GM18507 (cell line): Measurements from ENCODE around the gene CSMD2.

Source experiments
- DNase-seq: peaks from one replicate; pipeline ENCODE4 v3.0.0; 2011; ENCODE audit warnings: low read depth; ENCODE audit not compliant: insufficient read length; ENCODE audit errors: extremely low spot score
- FAIRE-seq: peaks from 2 replicates; lab custom pipeline; 2011; peaks lifted over from hg19 to GRCh38; lab: Jason Lieb, UNC

The CSMD2 gene

DNA sequence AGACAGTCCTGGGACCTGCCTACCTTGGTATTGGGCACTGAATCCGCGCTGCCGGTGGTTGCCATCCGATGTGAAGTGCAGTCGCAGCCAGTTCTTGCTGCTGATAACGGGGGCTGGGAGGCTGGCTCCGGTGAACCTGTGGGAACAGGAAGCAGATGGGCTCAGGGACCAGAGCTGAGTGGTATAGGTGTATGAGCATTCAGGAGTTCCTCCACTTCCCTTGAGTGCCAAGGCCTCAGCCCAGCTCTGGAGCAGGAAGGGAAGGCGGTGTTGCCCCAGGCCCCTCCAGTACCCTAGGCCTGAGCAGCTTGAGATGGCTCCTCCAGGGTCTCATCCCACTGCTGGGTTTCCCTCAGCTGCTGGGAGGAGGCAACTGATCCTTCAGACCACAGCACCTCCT is 318.2 kb downstream of the CSMD2 start:
- DNase-seq (no peak), FAIRE-seq (no peak)

DNA sequence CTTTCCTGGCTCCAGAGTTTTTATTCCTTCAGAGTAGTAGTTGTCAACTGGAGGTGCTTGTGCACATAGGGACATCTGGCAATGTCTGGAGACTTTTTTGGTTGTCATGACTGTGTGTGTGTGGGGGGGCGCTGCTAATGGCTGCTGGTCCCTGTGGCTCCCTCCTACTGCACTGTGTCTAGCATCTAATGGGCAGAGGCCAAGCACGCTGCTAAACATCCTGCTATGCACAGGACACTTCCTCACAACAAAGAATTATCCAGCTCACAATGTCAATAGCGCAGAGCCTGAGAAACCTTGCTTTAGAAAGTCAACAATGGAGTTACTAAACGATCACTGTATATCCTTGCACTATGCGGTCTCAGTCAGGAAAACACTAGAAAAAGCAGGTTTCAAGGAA is 320.9 kb downstream of the CSMD2 start:
- FAIRE-seq = no peak

DNA sequence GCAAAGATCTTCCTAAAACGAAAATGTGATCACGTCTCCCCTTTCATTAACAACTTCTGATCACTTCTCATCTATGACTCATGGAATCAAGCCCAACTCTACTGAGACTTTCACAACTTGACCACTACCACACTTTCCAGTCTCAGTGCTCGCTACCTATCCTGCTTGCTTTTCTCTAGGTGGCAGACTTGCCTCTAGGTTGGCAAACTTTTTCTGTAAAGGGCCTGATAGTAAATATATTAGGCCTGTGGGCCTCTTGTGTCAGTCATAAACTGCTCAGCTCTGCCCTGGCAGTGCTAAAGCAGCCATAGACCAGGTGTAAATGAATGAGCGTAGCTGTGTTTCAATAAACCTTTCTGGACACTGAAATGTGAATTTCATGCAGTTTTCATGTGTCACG is 322.7 kb downstream of the CSMD2 start:
- no peak for DNase-seq
- no peak for FAIRE-seq

More for the DNA sequence above, 320.9 kb downstream of the CSMD2 start:
- no peak for DNase-seq

DNA sequence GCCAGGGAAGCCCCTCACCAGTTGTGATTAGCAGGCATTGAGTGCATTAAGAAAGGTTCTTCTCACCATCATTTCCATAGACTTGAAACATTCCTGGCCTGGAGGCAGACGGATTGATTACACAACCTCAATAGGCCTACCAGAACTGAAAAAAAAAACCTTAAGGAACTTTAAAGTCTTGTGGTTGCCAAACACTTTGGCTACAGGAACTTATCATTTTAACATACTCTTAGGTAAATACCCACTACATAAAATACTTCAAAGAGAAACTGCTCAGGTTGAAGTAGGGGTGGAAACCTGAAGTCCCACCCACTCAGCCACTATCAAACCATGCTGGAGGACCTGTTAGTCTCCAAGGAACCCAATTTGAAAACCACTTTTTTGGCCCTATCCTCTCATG is 323.5 kb downstream of the CSMD2 start:
- DNase-seq (no peak), FAIRE-seq (no peak)

DNA sequence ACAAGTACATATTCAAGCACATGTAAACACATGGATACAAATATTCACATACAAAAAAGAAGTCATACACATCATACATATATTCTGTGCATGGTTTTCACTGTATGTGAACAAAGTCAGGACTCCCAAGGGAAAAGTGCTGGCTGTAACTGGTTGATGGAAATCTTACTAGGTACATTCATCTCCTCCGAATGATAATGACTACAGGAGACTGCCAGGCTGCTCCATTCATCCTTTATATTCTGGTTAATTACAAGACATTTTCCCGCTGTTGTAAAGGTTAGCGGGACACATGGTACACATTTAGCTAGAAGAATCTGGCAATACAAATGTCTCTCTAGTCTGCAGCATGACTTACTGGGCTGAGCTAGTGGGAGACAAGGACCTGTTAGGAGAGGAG is 327.4 kb downstream of the CSMD2 start:
- FAIRE-seq = no peak
- no peak for DNase-seq

DNA sequence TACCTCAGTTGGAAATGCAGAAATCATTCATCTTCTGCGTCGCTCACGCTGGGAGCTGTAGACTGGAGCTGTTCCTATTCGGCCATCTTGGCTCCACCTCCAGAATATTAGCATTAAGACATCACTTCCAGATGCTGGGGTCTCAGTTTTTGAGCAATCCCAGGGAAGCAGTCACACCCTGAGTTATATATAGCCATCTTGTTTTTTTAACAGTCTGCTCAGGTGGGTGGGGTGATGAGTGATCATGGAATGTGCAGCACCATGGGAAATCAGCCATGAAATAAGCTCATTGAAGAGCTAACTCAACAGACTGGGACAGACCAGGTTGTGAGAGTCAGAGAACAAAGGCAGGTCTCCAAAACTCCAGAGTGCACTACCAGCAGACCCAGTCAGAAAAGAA is 328.1 kb downstream of the CSMD2 start:
- FAIRE-seq = no peak
- DNase-seq = no peak

DNA sequence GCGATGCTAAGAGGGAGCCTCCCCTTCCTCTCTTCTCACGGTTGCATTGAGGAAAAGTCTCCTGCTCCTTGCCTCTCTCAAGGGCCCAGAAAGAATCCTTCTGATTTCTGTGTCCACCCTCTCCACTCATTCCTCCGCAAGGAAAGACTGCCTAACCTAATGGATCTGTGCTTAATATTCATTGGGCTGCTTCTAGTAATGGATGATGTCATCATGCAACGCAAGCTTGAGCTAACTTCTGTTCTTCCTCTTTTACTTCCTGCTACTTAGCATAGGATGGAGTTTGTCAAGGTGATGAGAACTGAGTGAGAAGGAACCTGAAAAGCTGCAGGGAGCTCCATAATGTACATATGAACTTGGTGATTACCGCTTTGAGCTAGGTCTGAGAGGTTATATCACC is 336.4 kb downstream of the CSMD2 start:
- FAIRE-seq = no peak
- DNase-seq = no peak

DNA sequence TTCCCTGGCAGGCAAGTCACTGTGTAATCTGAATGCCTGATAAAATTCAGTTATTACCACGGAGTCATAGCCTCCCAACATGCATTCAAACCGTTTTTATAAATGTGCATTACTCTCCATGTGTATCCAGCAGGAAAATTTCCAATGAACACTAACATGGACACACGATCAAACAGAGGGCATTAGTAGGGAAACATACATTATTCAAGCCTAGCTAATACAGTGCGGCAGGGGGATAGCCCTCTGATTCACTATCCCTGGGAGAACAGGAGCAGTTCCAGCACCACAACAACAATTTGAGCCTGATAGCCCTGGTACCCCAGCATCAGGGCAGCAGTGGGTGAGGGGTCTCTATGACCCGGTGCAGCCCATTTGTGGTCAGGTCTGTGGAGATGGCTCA is 337.0 kb downstream of the CSMD2 start:
- DNase-seq (no peak), FAIRE-seq (no peak)

DNA sequence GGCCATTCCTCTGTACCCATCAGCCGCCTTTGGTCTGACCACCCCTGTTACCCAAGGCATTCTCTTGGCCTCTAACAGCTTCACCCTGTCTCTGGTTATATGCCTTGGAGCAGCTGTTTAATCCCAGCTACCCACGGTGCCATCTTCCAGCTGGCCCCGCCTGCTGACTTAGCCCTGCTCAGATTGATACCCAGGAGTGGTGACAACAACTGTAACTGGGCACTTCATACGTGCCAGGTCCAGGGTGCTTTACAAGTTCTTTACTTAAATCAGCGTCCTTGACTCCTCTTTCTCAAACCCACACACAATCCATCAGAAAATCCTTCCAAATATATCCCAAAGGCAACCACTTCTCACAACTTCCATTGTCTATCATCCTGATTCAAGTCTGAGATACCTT is 338.3 kb downstream of the CSMD2 start:
- FAIRE-seq (no peak), DNase-seq (no peak)

DNA sequence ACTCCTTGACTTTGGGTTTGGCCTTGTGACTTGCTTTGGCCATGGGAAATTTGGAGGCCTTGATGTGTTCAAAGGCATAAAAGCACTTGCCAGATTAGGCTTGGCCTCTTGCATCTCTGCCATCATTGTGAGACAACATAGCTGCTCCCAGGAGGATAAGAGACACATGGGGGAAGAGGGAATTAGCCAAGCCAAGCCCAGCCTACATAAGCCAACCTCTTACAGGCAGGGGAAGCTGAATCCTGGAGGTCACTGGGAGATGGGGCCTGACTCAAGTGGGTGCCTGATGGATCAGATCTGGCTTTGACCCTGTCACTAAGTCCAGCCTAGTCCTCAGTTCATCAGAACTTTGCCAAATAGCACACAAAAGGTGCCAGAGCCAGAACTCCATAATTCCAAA is 338.7 kb downstream of the CSMD2 start:
- FAIRE-seq (no peak), DNase-seq (no peak)

DNA sequence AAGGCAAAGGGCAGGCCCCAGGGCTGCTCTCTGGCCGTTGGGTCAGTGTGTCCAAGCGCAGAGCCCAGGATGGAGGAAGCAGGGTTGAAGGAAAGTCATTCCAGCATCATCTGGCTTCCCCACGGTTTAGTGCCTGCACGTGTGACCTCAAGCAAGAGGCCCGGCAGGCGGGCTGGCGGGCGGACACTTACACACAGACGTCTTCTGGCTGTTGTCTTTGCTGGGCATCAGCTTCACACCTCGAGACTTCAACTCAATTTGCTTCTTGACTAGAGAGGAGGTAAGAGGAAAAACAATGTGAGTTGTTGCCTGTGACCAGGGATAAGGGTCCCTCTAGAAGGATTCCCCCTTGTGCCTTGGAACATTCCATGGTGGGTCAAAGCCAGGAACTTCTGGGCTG is 339.5 kb downstream of the CSMD2 start:
- no peak for DNase-seq
- no peak for FAIRE-seq

DNA sequence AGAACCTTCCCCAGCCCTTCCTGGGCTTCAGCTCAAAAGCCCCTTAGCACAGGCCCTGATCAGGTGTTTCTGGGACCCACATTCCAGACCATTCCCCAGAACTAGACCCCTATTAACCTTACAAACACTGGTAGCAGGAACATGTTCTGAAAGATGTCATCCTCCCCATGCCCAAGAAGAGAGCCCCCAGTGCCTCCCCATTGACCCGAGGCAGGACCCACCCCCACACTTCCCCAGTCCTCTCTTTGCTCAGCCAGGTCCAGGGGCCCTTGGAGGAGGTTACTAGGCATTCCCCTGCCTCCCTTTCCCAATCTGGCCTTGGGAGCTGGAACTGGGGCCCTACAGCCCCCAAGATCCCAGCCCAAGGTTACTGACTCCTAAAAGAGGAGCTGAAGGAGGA is 340.1 kb downstream of the CSMD2 start:
- no peak for FAIRE-seq
- no peak for DNase-seq

DNA sequence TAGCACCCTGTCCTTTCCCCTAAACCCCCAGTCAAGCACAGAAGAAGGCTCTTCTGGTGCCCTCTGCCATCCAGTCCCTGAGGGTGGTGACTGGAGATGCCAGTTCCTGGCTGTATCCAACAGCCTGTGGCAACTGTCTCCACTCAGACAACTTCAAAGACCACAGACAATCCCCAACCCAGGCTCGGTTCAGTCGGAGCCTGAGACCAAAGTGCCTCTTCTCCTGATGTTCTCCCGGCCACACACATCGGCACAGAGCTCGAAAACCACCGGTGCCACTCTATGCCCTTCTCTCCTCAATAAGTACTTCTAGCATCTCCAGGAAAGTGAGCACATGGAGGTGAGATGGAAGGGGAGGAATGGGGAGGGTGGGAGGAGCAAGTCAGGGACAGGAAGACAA is 340.7 kb downstream of the CSMD2 start:
- FAIRE-seq (no peak), DNase-seq (no peak)

DNA sequence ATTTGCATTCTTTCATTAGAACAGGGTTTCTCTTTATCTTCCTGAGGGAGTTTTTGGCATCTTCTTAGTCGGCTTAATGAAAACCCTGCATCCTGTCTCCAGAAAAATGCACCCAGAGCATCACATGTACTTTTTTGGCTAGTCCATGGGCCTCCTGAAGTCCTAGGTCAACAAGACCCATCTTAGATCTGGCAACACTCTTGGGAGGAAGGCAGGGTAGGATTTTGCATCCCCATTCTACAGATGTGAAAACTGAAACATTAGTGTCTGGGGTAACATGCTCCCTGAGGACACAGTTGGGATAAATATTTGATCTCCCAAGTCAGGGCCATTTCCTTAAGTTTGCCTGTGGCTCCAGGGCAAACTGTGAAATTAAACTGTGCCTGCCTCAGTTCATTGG is 341.2 kb downstream of the CSMD2 start:
- DNase-seq (no peak), FAIRE-seq (no peak)

DNA sequence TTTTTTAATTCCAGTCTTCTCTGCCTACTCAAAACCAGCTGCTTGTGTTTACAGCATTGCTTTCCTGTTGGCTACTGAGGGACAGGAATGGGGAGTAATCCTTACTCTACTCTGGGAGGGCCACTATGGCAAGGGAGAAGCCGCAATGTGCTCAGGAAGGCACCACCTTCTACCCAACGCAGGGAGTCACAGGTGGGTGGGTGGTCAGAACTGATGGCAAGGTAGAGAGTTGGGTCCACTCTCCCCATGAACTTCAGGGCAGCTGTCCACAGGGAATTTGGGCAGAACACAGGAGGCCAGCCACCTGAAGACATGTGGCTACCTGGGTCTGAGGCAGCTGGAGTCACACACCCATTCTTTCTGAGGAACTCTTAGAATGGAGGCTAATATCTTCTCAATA is 341.6 kb downstream of the CSMD2 start:
- no peak for FAIRE-seq
- DNase-seq = no peak

DNA sequence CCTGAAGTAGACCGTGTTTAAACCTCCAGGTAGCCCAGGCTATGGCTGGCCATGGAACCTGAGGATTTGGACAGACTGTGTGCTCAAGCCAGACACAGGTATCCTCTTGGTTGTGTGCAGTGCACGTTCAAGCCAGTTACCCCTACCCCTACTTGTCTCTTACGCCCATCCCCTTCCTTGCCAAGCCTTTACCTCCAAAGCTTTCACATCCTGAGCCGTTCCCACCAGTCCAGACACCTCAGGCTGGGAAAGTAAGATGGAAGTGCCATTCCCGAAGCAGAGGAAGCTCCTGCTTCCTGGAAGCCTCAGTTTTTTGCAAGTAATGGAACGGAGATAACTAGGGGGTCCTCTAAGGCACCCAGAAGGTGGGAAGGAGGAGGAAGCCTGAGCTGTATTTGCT is 342.6 kb downstream of the CSMD2 start:
- DNase-seq = no peak
- no peak for FAIRE-seq

DNA sequence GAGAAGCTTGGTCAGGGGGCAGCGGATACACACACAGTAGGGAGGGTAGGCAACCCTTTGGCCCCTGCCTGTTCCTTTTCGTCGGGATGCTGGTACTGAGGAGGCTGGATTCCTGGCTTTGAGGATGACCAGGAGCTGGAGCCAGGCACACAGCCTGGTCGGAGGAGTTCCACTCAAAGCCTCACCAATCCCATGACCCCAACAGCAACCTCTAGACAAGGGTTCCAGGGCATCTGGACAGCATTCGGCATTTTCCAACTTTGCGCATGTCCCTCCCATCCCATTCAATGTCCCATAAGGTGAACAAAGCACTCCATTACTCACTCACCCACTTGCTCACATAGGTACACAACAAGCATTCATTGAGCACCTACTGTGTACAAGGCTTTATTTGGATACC is 343.7 kb downstream of the CSMD2 start:
- DNase-seq (no peak), FAIRE-seq (no peak)

DNA sequence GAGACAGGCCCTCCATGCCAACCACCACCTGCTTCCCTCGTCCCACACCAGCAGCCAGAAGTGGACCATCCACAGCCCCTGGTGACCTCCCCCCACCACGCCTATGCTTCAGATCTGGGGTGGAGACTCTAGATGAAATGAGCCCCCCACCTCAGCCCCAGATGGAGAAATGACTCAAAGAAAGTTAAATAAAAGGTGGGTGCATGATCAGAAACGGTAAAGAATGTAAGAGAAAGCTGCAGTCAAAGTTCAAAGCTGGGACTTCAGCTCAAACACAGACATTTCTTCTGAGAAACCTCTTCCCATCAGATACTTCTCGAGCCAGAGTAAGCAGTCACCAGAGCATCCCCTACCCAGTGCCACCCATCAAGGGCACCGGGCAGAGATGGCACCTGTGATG is 344.2 kb downstream of the CSMD2 start:
- no peak for FAIRE-seq
- DNase-seq = no peak

DNA sequence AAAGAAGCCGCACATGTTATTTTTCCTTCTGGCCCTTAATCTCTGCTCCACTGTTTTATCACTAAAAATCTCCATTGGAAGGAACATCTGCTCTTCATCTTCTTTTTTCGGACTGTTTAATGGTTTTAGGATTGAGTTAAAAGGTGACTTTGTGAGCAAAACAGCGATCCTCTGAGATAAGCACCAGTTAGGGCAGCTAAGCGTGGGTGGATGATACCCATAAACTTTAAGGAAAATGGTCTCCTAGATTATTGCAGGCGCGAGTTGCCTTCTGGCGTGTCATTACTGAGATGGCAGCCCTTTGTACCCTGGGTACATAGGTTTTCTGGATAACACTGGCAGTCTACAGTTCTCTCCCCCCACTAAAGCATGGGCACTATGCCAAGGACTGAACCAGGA is 345.1 kb downstream of the CSMD2 start:
- FAIRE-seq (no peak), DNase-seq (no peak)

DNA sequence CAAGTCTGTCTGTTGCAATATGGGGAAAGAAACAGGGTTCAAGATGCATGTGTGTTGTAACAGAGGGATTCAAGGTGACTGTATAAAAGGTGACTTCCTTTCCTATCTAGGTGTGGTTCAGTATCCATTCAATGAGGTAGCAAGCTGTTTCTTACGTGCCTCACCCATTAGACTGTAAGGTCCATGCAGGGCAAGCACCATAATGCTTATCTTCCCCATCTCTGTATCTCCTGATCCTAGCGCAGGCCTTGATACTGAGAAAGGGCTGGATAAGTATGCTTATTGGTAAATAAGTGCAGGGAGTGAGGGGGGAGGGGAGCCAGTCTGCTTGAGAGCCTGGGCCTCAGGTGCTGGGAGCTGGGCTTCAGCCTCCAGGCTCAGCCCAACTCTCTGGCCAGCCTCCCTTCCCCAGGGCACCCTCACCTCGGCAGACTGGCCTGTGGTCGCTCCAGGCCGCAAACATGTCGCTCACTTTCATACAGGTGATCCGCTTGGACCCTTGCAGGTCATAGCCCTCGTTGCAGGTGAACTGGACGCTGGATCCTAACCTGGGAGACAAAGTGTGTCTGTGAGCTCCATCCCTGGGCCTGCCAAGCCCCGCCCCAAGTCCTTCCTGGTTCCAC is 345.6 kb downstream of the CSMD2 start:
- FAIRE-seq (no peak), DNase-seq (no peak)

DNA sequence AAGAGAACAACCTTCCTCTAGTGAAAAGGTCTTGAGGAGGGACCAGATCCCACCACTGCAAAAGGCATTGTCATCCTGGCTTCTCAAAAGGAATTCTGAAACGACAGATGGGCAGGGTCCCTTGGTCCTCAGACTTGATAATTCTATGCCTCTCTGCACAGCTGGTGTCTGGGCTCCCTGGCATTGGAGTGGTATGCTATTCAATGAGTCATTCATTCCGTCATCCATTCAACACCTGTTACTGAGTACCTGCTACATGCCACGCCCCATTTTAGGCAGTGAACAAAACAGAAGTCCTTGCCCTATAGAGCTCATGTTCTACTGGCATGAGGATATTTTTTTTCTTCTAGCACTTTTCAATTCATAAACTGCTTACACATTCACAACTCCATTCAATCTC is 347.0 kb downstream of the CSMD2 start:
- no peak for FAIRE-seq
- no peak for DNase-seq

DNA sequence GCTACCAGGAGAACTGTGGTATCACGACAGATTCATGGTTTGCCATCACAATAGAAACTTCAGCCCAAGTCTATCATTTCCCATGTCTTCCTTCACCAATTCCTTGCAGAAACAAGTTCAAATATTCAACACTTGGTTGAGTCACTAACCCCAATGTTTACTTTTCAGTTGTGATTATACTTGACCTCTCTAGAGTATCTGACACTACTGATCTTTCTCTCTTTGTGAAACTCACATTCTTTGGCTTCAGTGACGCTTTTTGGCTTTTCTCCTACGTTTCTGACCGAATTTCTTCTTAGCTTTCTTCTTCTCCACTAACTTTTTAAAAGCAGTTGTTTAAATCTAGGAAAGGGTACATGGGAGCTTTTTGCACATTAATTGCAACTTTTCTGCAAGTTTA is 350.0 kb downstream of the CSMD2 start:
- FAIRE-seq = no peak
- no peak for DNase-seq
